Mesodermal cell (in vitro differentiated cells): ENCODE measurements around the gene KYNU. TPM values are rescaled to one million over a fixed set of nuclear protein-coding genes. Genes with fewer than 3 reads are reported as not detected.

Experiments
- H3K27ac ChIP-seq: 2 replicates; pipeline ENCODE4 v1.7.0; 2013; ENCODE audit warnings: mild to moderate bottlenecking, low read depth, low read length, moderate library complexity; ENCODE audit not compliant: severe bottlenecking
- H3K36me3 ChIP-seq: 2 replicates; pipeline ENCODE4 v1.7.1; 2013; ENCODE audit warnings: mild to moderate bottlenecking, low read length, moderate library complexity; ENCODE audit not compliant: control insufficient read depth, insufficient read depth
- H3K4me1 ChIP-seq: one replicate; pipeline ENCODE4 v1.7.1; 2013; ENCODE audit warnings: mild to moderate bottlenecking, low read length; ENCODE audit not compliant: insufficient read depth, control insufficient read depth, poor library complexity, severe bottlenecking
- H3K4me3 ChIP-seq: 2 replicates; pipeline ENCODE4 v1.7.0; 2013; ENCODE audit warnings: low read length, control low read depth, mild to moderate bottlenecking; ENCODE audit not compliant: insufficient read depth, poor library complexity, severe bottlenecking; ENCODE audit errors: extremely low read depth
- H3K9me3 ChIP-seq: 2 replicates; pipeline ENCODE4 v1.7.1; 2013; ENCODE audit warnings: mild to moderate bottlenecking, low read length, moderate library complexity; ENCODE audit not compliant: control insufficient read depth
- WGBS, 2 experiments: methylation state at CpG; one replicate each; pipeline ENCODE4 v1.1.5; 2013; ENCODE audit warnings: missing lambda C conversion rate in 2 of 2; ENCODE audit not compliant: insufficient coverage in 2 of 2; 5-methylcytosine and 5-hydroxymethylcytosine counted together
- polyA plus RNA-seq, 2 experiments: library from polyadenylated mRNA; stranded (reverse); fragments of 50-300 nt; gene quantifications; one replicate each; pipeline ENCODE4 v1.2.3, GENCODE V29; 2013

Gene KYNU
- 0.85 TPM for polyA plus RNA-seq (2013, experiment 1 of 2)
- polyA plus RNA-seq (2013, experiment 2 of 2): 0.61 TPM

GRCh38 chr2:142877216-142877838 lies at the start of gene KYNU:
Gene KYNU (plus strand): TSS chr2:142877664. CDS start chr2:142885368, 7,704 bp downstream.
- no peak within 1 kb of the TSS for H3K4me3 ChIP-seq
- H3K9me3 ChIP-seq: no peaks in the 10 kb centered on the region
- no CpG with 5 or more reads among the region's 2 CpGs for WGBS, 2 experiments
- no peaks in the 10 kb centered on the region for H3K36me3 ChIP-seq
- no peak within 1 kb of the TSS for H3K27ac ChIP-seq
- peaks cover 16% of the 10 kb centered on the region for H3K4me1 ChIP-seq

- H3K9me3 ChIP-seq: no peaks in the 10 kb centered on the region
- 80% methylated on average over 1 of the region's 1 CpG; no CpG with 5 or more reads in 1 of the 2 experiments for WGBS, 2 experiments
- H3K36me3 ChIP-seq: no peaks in the 10 kb centered on the region
- H3K4me3 ChIP-seq: no peak overlapping the region
- no peaks in the 10 kb centered on the region for H3K4me1 ChIP-seq
- no peak overlapping the region for H3K27ac ChIP-seq
Measured at GRCh38 chr2:142834021-142834420, 43.4 kb upstream of the KYNU start.

GRCh38 chr2:142840436-142840835 lies 37.0 kb upstream of the KYNU start:
- no peaks in the 10 kb centered on the region for H3K9me3 ChIP-seq
- H3K36me3 ChIP-seq: no peaks in the 10 kb centered on the region
- H3K27ac ChIP-seq: no peak overlapping the region
- no peaks in the 10 kb centered on the region for H3K4me1 ChIP-seq
- H3K4me3 ChIP-seq: no peak overlapping the region

GRCh38 chr2:142841788-142842187 lies 35.7 kb upstream of the KYNU start:
- H3K36me3 ChIP-seq: no peaks in the 10 kb centered on the region
- no CpG with 5 or more reads among the region's 2 CpGs for WGBS, 2 experiments
- H3K4me3 ChIP-seq: no peak overlapping the region
- no peak overlapping the region for H3K27ac ChIP-seq
- H3K9me3 ChIP-seq: no peaks in the 10 kb centered on the region
- H3K4me1 ChIP-seq: no peaks in the 10 kb centered on the region

- H3K36me3 ChIP-seq: no peaks in the 10 kb centered on the region
- no peaks in the 10 kb centered on the region for H3K4me1 ChIP-seq
- no peaks in the 10 kb centered on the region for H3K9me3 ChIP-seq
- no peak overlapping the region for H3K27ac ChIP-seq
- WGBS, 2 experiments: 80% methylated on average over 1 of the region's 1 CpG; no CpG with 5 or more reads in 1 of the 2 experiments
- H3K4me3 ChIP-seq: no peak overlapping the region
Measured at GRCh38 chr2:142842369-142842768, 35.1 kb upstream of the KYNU start.

GRCh38 chr2:142843731-142844130 lies 33.7 kb upstream of the KYNU start:
- Histone ChIP-seq H3K36me3 (no peaks in the 10 kb centered on the region), H3K4me1 (no peaks in the 10 kb centered on the region), H3K9me3 (no peaks in the 10 kb centered on the region), H3K4me3 (no peak overlapping the region), H3K27ac (peak overlapping the region; percentile 43)
- no CpG with 5 or more reads among the region's 2 CpGs for WGBS, 2 experiments

- Histone ChIP-seq H3K36me3 (no peaks in the 10 kb centered on the region), H3K9me3 (no peaks in the 10 kb centered on the region), H3K4me1 (peaks cover 9% of the 10 kb centered on the region), H3K4me3 (no peak overlapping the region), H3K27ac (no peak overlapping the region)
- no CpG with 5 or more reads among the region's 2 CpGs for WGBS, 2 experiments
Measured at GRCh38 chr2:142848023-142848606, 29.3 kb upstream of the KYNU start.

- 63 to 83% methylated on average over 2 of the region's 3 CpGs for WGBS, 2 experiments
- H3K27ac ChIP-seq: peak overlapping the region; percentile 6
- H3K4me1 ChIP-seq: peaks cover 9% of the 10 kb centered on the region
- H3K4me3 ChIP-seq: no peak overlapping the region
- H3K36me3 ChIP-seq: no peaks in the 10 kb centered on the region
- H3K9me3 ChIP-seq: no peaks in the 10 kb centered on the region
Measured at GRCh38 chr2:142849820-142850219, 27.6 kb upstream of the KYNU start.

- H3K9me3 ChIP-seq: no peaks in the 10 kb centered on the region
- H3K27ac ChIP-seq: no peak overlapping the region
- peaks cover 9% of the 10 kb centered on the region for H3K4me1 ChIP-seq
- WGBS, 2 experiments: 71 to 90% methylated on average over 3 to 4 of the region's 6 CpGs
- H3K36me3 ChIP-seq: no peaks in the 10 kb centered on the region
- no peak overlapping the region for H3K4me3 ChIP-seq
Measured at GRCh38 chr2:142853912-142854311, 23.6 kb upstream of the KYNU start.

- Histone ChIP-seq H3K9me3 (no peaks in the 10 kb centered on the region), H3K4me3 (no peak overlapping the region), H3K27ac (no peak overlapping the region), H3K4me1 (no peaks in the 10 kb centered on the region), H3K36me3 (no peaks in the 10 kb centered on the region)
- 100% methylated on average over 2 of the region's 5 CpGs; no CpG with 5 or more reads in 1 of the 2 experiments for WGBS, 2 experiments
Measured at GRCh38 chr2:142857256-142858164, 20.0 kb upstream of the KYNU start.
